ENCODE measurements around the gene WDR5B. TPM values are rescaled to one million over a fixed set of nuclear protein-coding genes. Genes with fewer than 3 reads are reported as not detected.

WDR5B gene
- total and polyA plus RNA-seq, 4 donors, result 1.8 to 3.7 (median 2.0) TPM

DNA sequence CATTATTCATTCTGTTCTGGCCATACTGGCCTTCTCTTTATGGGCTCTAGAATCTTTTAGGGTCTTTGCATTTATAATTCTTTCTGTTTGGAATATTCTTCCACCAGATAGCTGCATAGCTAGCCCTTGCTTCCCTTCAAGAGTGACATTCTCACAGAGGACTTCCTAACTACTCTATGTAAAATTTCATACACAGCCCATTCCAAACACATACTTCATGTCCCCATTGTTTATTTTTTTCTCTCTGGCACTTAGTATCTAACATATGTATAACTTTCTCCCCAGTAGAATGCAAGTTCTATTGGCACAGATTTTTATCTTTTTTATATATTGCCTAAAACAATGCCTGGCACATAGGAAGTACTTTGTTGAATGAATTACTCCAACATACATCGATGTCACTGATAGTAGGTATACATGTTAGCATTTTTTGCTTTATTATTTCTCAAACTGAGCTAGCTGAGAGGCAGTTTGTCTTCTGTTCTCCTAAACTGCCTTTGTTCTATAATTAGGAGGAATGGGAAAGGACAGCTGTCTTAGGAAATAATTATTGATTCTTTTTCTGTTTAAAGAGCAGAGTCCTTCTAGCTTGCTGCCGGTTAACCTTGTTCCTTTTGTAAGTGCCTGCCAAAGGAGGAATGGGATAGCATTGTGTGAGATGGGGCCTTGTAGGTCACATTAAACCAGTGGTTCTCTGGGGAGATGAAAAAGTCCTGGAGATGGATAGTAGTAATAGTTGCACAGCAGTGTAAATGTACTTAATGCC, 24.0 kb downstream of the WDR5B start:
- H3K4me3 ChIP-seq (ENCODE audit: low read depth in 1 of 3, low read length in 3 of 3), result no peak overlapping the region
- H3K4me1 ChIP-seq (ENCODE audit: control insufficient read depth in 4 of 4, insufficient read depth in 4 of 4, low read length in 3 of 4), result peaks cover 6 to 45% (median 40%) of the 10 kb centered on the region in 4 donors
- no peaks in the 10 kb centered on the region for H3K27me3 ChIP-seq (ENCODE audit: control insufficient read depth in 4 of 4, insufficient read depth in 4 of 4, low read length in 3 of 4)
- TF ChIP-seq RAD21 (IDR thresholded peaks at IDR 0.05) (peak; percentile 33 to 59), FOXA2 (IDR thresholded peaks at IDR 0.05) (no peak), YY1 (IDR thresholded peaks at IDR 0.05) (peak; percentile 40), RXRA (IDR thresholded peaks at IDR 0.05) (peak; percentile 65 to 76), JUND (IDR thresholded peaks at IDR 0.05) (peak in 1 of 2 donors; percentile 82), FOXA1 (IDR thresholded peaks at IDR 0.05) (no peak), HNF4G (IDR thresholded peaks at IDR 0.05) (peak; percentile 81), EGR1 (IDR thresholded peaks at IDR 0.05; ENCODE audit: low read depth in 2 of 2) (peak in 1 of 2 donors; percentile 16), SP1 (IDR thresholded peaks at IDR 0.05) (peak; percentile 62), TAF1 (conservative IDR thresholded peaks at IDR 0.05) (no peak), HNF4A (conservative IDR thresholded peaks at IDR 0.05) (peak; percentile 90 to 93)
- TF ChIP-seq, protein P1, sequence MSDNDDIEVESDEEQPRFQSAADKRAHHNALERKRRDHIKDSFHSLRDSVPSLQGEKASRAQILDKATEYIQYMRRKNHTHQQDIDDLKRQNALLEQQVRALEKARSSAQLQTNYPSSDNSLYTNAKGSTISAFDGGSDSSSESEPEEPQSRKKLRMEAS (IDR thresholded peaks at IDR 0.05), result peak; percentile 51
- TF ChIP-seq, protein P2, sequence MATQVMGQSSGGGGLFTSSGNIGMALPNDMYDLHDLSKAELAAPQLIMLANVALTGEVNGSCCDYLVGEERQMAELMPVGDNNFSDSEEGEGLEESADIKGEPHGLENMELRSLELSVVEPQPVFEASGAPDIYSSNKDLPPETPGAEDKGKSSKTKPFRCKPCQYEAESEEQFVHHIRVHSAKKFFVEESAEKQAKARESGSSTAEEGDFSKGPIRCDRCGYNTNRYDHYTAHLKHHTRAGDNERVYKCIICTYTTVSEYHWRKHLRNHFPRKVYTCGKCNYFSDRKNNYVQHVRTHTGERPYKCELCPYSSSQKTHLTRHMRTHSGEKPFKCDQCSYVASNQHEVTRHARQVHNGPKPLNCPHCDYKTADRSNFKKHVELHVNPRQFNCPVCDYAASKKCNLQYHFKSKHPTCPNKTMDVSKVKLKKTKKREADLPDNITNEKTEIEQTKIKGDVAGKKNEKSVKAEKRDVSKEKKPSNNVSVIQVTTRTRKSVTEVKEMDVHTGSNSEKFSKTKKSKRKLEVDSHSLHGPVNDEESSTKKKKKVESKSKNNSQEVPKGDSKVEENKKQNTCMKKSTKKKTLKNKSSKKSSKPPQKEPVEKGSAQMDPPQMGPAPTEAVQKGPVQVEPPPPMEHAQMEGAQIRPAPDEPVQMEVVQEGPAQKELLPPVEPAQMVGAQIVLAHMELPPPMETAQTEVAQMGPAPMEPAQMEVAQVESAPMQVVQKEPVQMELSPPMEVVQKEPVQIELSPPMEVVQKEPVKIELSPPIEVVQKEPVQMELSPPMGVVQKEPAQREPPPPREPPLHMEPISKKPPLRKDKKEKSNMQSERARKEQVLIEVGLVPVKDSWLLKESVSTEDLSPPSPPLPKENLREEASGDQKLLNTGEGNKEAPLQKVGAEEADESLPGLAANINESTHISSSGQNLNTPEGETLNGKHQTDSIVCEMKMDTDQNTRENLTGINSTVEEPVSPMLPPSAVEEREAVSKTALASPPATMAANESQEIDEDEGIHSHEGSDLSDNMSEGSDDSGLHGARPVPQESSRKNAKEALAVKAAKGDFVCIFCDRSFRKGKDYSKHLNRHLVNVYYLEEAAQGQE (IDR thresholded peaks at IDR 0.05), result no peak
- TF ChIP-seq, protein P3, sequence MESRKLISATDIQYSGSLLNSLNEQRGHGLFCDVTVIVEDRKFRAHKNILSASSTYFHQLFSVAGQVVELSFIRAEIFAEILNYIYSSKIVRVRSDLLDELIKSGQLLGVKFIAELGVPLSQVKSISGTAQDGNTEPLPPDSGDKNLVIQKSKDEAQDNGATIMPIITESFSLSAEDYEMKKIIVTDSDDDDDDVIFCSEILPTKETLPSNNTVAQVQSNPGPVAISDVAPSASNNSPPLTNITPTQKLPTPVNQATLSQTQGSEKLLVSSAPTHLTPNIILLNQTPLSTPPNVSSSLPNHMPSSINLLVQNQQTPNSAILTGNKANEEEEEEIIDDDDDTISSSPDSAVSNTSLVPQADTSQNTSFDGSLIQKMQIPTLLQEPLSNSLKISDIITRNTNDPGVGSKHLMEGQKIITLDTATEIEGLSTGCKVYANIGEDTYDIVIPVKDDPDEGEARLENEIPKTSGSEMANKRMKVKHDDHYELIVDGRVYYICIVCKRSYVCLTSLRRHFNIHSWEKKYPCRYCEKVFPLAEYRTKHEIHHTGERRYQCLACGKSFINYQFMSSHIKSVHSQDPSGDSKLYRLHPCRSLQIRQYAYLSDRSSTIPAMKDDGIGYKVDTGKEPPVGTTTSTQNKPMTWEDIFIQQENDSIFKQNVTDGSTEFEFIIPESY (IDR thresholded peaks at IDR 0.05), result peak; percentile 46
- peak overlapping the region in 1 of 2 donors; percentile 8 for H3K27ac ChIP-seq (ENCODE audit: low read depth in 1 of 2, low read length in 2 of 2)
- WGBS, result 33% methylated on average over 2 of the region's 2 CpGs
- H3K9ac ChIP-seq (ENCODE audit: low read depth in 1 of 2, low read length in 2 of 2), result peak overlapping the region in 1 of 2 donors; percentile 1
- no peaks in the 10 kb centered on the region for H3K36me3 ChIP-seq (ENCODE audit: control insufficient read depth in 4 of 4, insufficient read depth in 3 of 4, low read depth in 1 of 4, low read length in 3 of 4)
- no peaks in the 10 kb centered on the region for H3K9me3 ChIP-seq (ENCODE audit: control insufficient read depth in 4 of 4, low read length in 3 of 4)
- DNase-seq (ENCODE audit: low spot score), result no peak

DNA sequence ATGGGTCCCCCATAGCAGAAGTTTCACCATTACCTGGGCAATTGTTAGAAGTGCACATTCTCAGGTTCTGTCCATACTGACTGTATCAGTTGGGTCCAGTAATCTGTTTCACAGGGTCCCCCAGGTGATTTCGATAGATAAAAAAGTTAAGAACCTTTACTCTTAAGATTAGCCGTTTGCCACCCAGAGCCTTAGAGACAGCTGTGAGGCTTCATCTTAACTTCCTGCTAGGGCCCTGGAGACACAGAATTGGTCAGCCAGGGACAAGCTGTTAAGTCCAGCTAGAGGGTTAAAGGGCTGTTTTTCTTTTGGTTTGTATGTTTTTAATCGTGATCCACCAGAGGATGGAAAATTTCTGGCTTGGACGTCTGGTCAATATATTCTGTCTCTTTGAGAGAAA, 25.2 kb downstream of the WDR5B start:
- peak; percentile 14 for TF ChIP-seq SP1 (IDR thresholded peaks at IDR 0.05)
- TF ChIP-seq HNF4A (conservative IDR thresholded peaks at IDR 0.05), result peak; percentile 38 to 60
- TF ChIP-seq EGR1 (IDR thresholded peaks at IDR 0.05; ENCODE audit: low read depth in 2 of 2), result no peak
- peak in 1 of 2 donors; percentile 4 for TF ChIP-seq RXRA (IDR thresholded peaks at IDR 0.05)
- Histone ChIP-seq H3K36me3 (ENCODE audit: control insufficient read depth in 4 of 4, insufficient read depth in 3 of 4, low read depth in 1 of 4, low read length in 3 of 4) (no peaks in the 10 kb centered on the region), H3K9me3 (ENCODE audit: control insufficient read depth in 4 of 4, low read length in 3 of 4) (no peaks in the 10 kb centered on the region), H3K27ac (ENCODE audit: low read depth in 1 of 2, low read length in 2 of 2) (peak overlapping the region; percentile 13 to 52), H3K4me1 (ENCODE audit: control insufficient read depth in 4 of 4, insufficient read depth in 4 of 4, low read length in 3 of 4) (peaks cover 8 to 54% (median 43%) of the 10 kb centered on the region in 4 donors), H3K4me3 (ENCODE audit: low read depth in 1 of 3, low read length in 3 of 3) (no peak overlapping the region), H3K9ac (ENCODE audit: low read depth in 1 of 2, low read length in 2 of 2) (no peak overlapping the region), H3K27me3 (ENCODE audit: control insufficient read depth in 4 of 4, insufficient read depth in 4 of 4, low read length in 3 of 4) (no peaks in the 10 kb centered on the region)
- no peak for DNase-seq (ENCODE audit: low spot score)
- WGBS, result 38% methylated on average over 4 of the region's 4 CpGs
